GM23338 (cell line): Measurements from ENCODE around the gene LRRC2. TPM values are rescaled to one million over a fixed set of nuclear protein-coding genes. Genes with fewer than 3 reads are reported as not detected.

Experiments
- ATAC-seq: fragments of 200-7000 bp; cut with Tn5 transposase; 3 replicates; pipeline ENCODE4 v1.9.1; 2020
- DNase-seq: peaks from one replicate; pipeline ENCODE4 v3.0.0-alpha.2; 2015; ENCODE audit warnings: low spot score
- H2AFZ ChIP-seq: fragments of 200-600 bp; sonication (generic); 2 replicates; pipeline ENCODE4 v1.8.0; 2016; ENCODE audit warnings: antibody characterized with exemption, mild to moderate bottlenecking, moderate library complexity
- H3F3A ChIP-seq: fragments of 200-600 bp; sonication (generic); replicated peaks from 2 replicates; pipeline ENCODE4 v1.8.0; 2017; ENCODE audit warnings: antibody characterized with exemption, mixed run types, low read depth
- H3K27ac ChIP-seq: fragments of 200-600 bp; sonication (generic); 2 replicates; pipeline ENCODE4 v1.6.1; 2016; ENCODE audit warnings: low read depth
- H3K27me3 ChIP-seq: fragments of 200-600 bp; sonication (generic); 2 replicates; pipeline ENCODE4 v1.8.0; 2016; ENCODE audit warnings: mild to moderate bottlenecking, mixed run types, moderate library complexity; ENCODE audit not compliant: insufficient read depth
- H3K36me3 ChIP-seq: fragments of 200-600 bp; sonication (generic); 2 replicates; pipeline ENCODE4 v1.8.0; 2016; ENCODE audit warnings: mild to moderate bottlenecking; ENCODE audit not compliant: insufficient read depth
- H3K4me1 ChIP-seq: fragments of 200-600 bp; sonication (generic); 2 replicates; pipeline ENCODE4 v1.8.0; 2016; ENCODE audit warnings: mild to moderate bottlenecking, moderate library complexity; ENCODE audit not compliant: insufficient read depth
- H3K4me2 ChIP-seq: fragments of 200-600 bp; sonication (generic); 2 replicates; pipeline ENCODE4 v1.7.1; 2017; ENCODE audit warnings: mixed run types
- H3K4me3 ChIP-seq: fragments of 200-600 bp; sonication (generic); 2 replicates; pipeline ENCODE4 v1.6.1; 2016; ENCODE audit warnings: mixed run types
- H3K79me2 ChIP-seq: fragments of 200-600 bp; sonication (generic); replicated peaks from 2 replicates; pipeline ENCODE4 v1.8.0; 2017; ENCODE audit warnings: mild to moderate bottlenecking; ENCODE audit not compliant: insufficient read depth
- H3K9me2 ChIP-seq: fragments of 200-600 bp; sonication (generic); 2 replicates; pipeline ENCODE4 v1.8.0; 2017; ENCODE audit not compliant: insufficient read depth
- H4K20me1 ChIP-seq: fragments of 200-600 bp; sonication (generic); replicated peaks from 2 replicates; pipeline ENCODE4 v1.8.0; 2017; ENCODE audit warnings: mild to moderate bottlenecking; ENCODE audit not compliant: insufficient read depth
- H3K27ac Mint-ChIP-seq: 2 replicates; pipeline ENCODE4 v1.8.0; 2020; ENCODE audit warnings: inconsistent platforms, mild to moderate bottlenecking, moderate library complexity, mixed read lengths
- H3K27me3 Mint-ChIP-seq: 3 replicates; pipeline ENCODE4 v1.8.0; 2022; ENCODE audit warnings: low read depth, mild to moderate bottlenecking, moderate library complexity, mixed read lengths, inconsistent platforms; ENCODE audit not compliant: insufficient read depth, poor library complexity
- H3K36me3 Mint-ChIP-seq: 3 replicates; pipeline ENCODE4 v1.8.0; 2021; ENCODE audit warnings: low read depth, mild to moderate bottlenecking, inconsistent platforms, moderate library complexity, mixed read lengths
- H3K4me1 Mint-ChIP-seq: 3 replicates; pipeline ENCODE4 v1.8.0; 2020; ENCODE audit warnings: mild to moderate bottlenecking, inconsistent platforms, mixed read lengths
- H3K4me3 Mint-ChIP-seq: 3 replicates; pipeline ENCODE4 v1.8.0; 2021; ENCODE audit warnings: moderate library complexity, mild to moderate bottlenecking, inconsistent platforms, mixed read lengths
- H3K9me3 Mint-ChIP-seq: 3 replicates; pipeline ENCODE4 v1.8.0; 2020; ENCODE audit warnings: moderate library complexity, mild to moderate bottlenecking, inconsistent platforms, mixed read lengths
- CREB1 ChIP-seq: fragments of 250-450 bp; sonication (Bioruptor Pico); IDR thresholded peaks from 2 replicates; pipeline ENCODE4 v1.5.0; 2020; ENCODE audit warnings: low read depth, mild to moderate bottlenecking, moderate library complexity
- EZH2 ChIP-seq: fragments of 200-600 bp; sonication (generic); IDR thresholded peaks from one replicate; pipeline ENCODE4 v1.8.0; 2017; ENCODE audit warnings: antibody characterized with exemption, mild to moderate bottlenecking, low read depth; ENCODE audit not compliant: unreplicated experiment
- EZH2phosphoT487 ChIP-seq: fragments of 200-600 bp; sonication (generic); IDR thresholded peaks from one replicate; pipeline ENCODE4 v1.8.1; 2018; ENCODE audit warnings: antibody characterized with exemption; ENCODE audit not compliant: unreplicated experiment
- JUNB ChIP-seq: IDR thresholded peaks from one replicate; pipeline ENCODE4 v1.6.1; 2016; ENCODE audit warnings: antibody characterized with exemption; ENCODE audit not compliant: unreplicated experiment
- NANOG ChIP-seq: IDR thresholded peaks from 2 replicates; pipeline ENCODE4 v1.6.1; 2016; ENCODE audit warnings: antibody characterized with exemption, borderline replicate concordance
- STAT1 ChIP-seq: IDR thresholded peaks from one replicate; pipeline ENCODE4 v1.6.1; 2016; ENCODE audit warnings: antibody characterized with exemption; ENCODE audit not compliant: unreplicated experiment
- ZNF114 ChIP-seq: fragments of 250-450 bp; sonication (Bioruptor Pico); IDR thresholded peaks from 2 replicates; pipeline ENCODE4 v1.5.0; 2020; ENCODE audit warnings: mild to moderate bottlenecking, moderate library complexity
- ZNF331 ChIP-seq: fragments of 250-450 bp; sonication (Bioruptor Pico); IDR thresholded peaks from 2 replicates; pipeline ENCODE4 v1.5.0; 2020; ENCODE audit warnings: low read depth, mild to moderate bottlenecking, moderate library complexity
- polyA plus RNA-seq: library from polyadenylated mRNA; unstranded; fragments of >200 nt; fragmentation: Nextera tagmentation; extraction: Ambion mirVana; gene quantifications from 2 replicates; pipeline ENCODE4 v1.2.1, GENCODE V29; 2016
- total RNA-seq: library from RNA; depleted of rRNA; stranded (reverse); fragments of >200 nt; shearing (Covaris generic); gene quantifications from 2 replicates; pipeline ENCODE4 v1.2.3, GENCODE V29; 2014
- TF ChIP-seq, protein P1 (sequence below), 2 experiments: fragments of 200-600 bp in 1 of 2; sonication (generic) in 1 of 2; conservative IDR thresholded peaks; 2 replicates each; pipeline versions ENCODE4 v1.5.1 to v1.6.1; 2016 to 2017; ENCODE audit warnings: antibody characterized with exemption in 2 of 2, low read depth in 2 of 2, mild to moderate bottlenecking in 2 of 2, moderate library complexity in 1 of 2
- TF ChIP-seq, protein P2 (sequence below): IDR thresholded peaks from one replicate; pipeline ENCODE4 v1.6.1; 2018; ENCODE audit warnings: antibody characterized with exemption; ENCODE audit not compliant: unreplicated experiment
- TF ChIP-seq, protein P3 (sequence below): IDR thresholded peaks from 2 replicates; pipeline ENCODE4 v1.6.1; 2016; ENCODE audit warnings: antibody characterized with exemption

LRRC2 gene
- total and polyA plus RNA-seq, 2 experiments from 2014 or later: 6.5 to 7.1 TPM

DNA sequence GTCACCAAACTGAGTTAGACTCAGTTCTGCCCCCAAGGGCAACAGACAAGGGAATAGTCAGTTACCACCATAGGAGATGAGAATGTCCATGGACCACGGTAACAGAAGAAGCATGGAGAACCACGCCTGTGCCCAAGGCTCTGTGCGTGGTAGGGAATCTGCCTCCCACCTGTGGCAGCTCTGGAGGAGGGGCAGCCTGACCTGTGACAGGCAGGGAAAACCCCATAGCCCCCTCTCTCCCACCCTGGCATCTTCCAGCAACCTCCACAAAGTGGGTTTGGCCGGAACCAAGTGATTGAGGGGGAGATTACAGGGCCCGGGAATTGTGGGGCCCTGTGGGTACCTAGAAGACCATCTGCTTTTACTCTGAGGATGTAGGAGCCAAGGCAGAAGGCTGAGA, 87.1 kb downstream of the LRRC2 start (continued):
- TF ChIP-seq ZNF331 (CRISPR knock-in tag) (no peak), EZH2phosphoT487 (no peak), EZH2 (no peak), STAT1 (no peak), JUNB (no peak), CREB1 (CRISPR knock-in tag) (no peak), ZNF114 (no peak), NANOG (no peak)
- TF ChIP-seq, protein P1, sequence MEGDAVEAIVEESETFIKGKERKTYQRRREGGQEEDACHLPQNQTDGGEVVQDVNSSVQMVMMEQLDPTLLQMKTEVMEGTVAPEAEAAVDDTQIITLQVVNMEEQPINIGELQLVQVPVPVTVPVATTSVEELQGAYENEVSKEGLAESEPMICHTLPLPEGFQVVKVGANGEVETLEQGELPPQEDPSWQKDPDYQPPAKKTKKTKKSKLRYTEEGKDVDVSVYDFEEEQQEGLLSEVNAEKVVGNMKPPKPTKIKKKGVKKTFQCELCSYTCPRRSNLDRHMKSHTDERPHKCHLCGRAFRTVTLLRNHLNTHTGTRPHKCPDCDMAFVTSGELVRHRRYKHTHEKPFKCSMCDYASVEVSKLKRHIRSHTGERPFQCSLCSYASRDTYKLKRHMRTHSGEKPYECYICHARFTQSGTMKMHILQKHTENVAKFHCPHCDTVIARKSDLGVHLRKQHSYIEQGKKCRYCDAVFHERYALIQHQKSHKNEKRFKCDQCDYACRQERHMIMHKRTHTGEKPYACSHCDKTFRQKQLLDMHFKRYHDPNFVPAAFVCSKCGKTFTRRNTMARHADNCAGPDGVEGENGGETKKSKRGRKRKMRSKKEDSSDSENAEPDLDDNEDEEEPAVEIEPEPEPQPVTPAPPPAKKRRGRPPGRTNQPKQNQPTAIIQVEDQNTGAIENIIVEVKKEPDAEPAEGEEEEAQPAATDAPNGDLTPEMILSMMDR (conservative IDR thresholded peaks at IDR 0.05; ENCODE audit: low read depth in 2 of 2): no peak
- TF ChIP-seq, protein P2, sequence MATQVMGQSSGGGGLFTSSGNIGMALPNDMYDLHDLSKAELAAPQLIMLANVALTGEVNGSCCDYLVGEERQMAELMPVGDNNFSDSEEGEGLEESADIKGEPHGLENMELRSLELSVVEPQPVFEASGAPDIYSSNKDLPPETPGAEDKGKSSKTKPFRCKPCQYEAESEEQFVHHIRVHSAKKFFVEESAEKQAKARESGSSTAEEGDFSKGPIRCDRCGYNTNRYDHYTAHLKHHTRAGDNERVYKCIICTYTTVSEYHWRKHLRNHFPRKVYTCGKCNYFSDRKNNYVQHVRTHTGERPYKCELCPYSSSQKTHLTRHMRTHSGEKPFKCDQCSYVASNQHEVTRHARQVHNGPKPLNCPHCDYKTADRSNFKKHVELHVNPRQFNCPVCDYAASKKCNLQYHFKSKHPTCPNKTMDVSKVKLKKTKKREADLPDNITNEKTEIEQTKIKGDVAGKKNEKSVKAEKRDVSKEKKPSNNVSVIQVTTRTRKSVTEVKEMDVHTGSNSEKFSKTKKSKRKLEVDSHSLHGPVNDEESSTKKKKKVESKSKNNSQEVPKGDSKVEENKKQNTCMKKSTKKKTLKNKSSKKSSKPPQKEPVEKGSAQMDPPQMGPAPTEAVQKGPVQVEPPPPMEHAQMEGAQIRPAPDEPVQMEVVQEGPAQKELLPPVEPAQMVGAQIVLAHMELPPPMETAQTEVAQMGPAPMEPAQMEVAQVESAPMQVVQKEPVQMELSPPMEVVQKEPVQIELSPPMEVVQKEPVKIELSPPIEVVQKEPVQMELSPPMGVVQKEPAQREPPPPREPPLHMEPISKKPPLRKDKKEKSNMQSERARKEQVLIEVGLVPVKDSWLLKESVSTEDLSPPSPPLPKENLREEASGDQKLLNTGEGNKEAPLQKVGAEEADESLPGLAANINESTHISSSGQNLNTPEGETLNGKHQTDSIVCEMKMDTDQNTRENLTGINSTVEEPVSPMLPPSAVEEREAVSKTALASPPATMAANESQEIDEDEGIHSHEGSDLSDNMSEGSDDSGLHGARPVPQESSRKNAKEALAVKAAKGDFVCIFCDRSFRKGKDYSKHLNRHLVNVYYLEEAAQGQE: no peak

DNA sequence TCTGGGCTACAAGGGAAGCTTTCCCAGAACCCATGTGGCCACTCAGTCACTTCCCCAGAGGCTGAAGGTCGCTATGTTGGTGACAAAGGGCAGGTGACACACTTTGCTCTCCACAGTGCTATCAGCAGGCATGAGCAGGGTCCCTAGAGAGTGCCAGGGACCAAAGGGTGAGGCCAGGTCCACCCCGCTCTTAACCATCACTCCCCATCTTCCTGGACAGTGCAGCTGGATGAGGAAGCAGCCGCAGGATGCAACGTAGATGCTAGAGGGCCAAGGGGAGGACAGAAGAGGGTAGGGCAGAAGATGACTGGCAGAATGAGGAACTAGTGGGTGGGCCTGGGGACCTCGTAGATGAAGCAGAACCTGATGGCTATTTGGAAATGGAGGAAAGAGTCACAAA, 87.8 kb downstream of the LRRC2 start:
- no peaks in the 10 kb centered on the region for H3K79me2 ChIP-seq
- H3F3A ChIP-seq: no peaks in the 10 kb centered on the region
- no peaks in the 10 kb centered on the region; the same call in 2 of the 3 replicates for H3K4me1 Mint-ChIP-seq
- H3K27ac Mint-ChIP-seq: no peak overlapping the region
- no peaks in the 10 kb centered on the region for H3K27me3 ChIP-seq
- H3K36me3 Mint-ChIP-seq: no peaks in the 10 kb centered on the region; the same call in 2 of the 3 replicates
- H3K9me3 Mint-ChIP-seq: peaks cover 12% of the 10 kb centered on the region; the same call in 2 of the 3 replicates
- H2AFZ ChIP-seq: no peak overlapping the region
- H3K27ac ChIP-seq: no peak overlapping the region
- H3K4me3 ChIP-seq: no peak overlapping the region
- ATAC-seq (no peak), DNase-seq (no peak)
- H3K27me3 Mint-ChIP-seq: peaks cover 6% of the 10 kb centered on the region
- H3K36me3 ChIP-seq: peaks cover 2% of the 10 kb centered on the region; the same call in 1 of the 2 replicates
- no peaks in the 10 kb centered on the region for H4K20me1 ChIP-seq
- H3K9me2 ChIP-seq: peaks cover 8% of the 10 kb centered on the region; the same call in 1 of the 2 replicates
- H3K4me1 ChIP-seq: no peaks in the 10 kb centered on the region
- no peak overlapping the region for H3K4me2 ChIP-seq
- H3K4me3 Mint-ChIP-seq: no peak overlapping the region
- TF ChIP-seq, protein P3, sequence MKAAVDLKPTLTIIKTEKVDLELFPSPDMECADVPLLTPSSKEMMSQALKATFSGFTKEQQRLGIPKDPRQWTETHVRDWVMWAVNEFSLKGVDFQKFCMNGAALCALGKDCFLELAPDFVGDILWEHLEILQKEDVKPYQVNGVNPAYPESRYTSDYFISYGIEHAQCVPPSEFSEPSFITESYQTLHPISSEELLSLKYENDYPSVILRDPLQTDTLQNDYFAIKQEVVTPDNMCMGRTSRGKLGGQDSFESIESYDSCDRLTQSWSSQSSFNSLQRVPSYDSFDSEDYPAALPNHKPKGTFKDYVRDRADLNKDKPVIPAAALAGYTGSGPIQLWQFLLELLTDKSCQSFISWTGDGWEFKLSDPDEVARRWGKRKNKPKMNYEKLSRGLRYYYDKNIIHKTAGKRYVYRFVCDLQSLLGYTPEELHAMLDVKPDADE: no peak
- TF ChIP-seq, protein P1 (conservative IDR thresholded peaks at IDR 0.05; ENCODE audit: low read depth in 2 of 2): no peak
- TF ChIP-seq ZNF114 (no peak), STAT1 (no peak)
